IPS-18a (cell line): ENCODE results near the gene LRRC32.

Experiments used
- H3K27ac ChIP-seq: one replicate; pipeline ENCODE4 v1.5.1; 2013; ENCODE audit warnings: low read length
- H3K27me3 ChIP-seq: one replicate; pipeline ENCODE4 v1.6.1; 2013; ENCODE audit warnings: mild to moderate bottlenecking, low read length; ENCODE audit not compliant: control insufficient read depth, insufficient read depth
- H3K36me3 ChIP-seq: one replicate; pipeline ENCODE4 v1.6.1; 2013; ENCODE audit warnings: low read depth, low read length; ENCODE audit not compliant: control insufficient read depth
- H3K4me1 ChIP-seq: one replicate; pipeline ENCODE4 v1.6.1; 2013; ENCODE audit warnings: low read depth, low read length; ENCODE audit not compliant: control insufficient read depth
- H3K4me3 ChIP-seq: one replicate; pipeline ENCODE4 v1.5.1; 2013; ENCODE audit warnings: low read length
- H3K9ac ChIP-seq: one replicate; pipeline ENCODE4 v1.6.1; 2013; ENCODE audit warnings: mild to moderate bottlenecking, low read length, moderate library complexity
- H3K9me3 ChIP-seq: one replicate; pipeline ENCODE4 v1.6.1; 2013; ENCODE audit warnings: low read depth, low read length; ENCODE audit not compliant: control insufficient read depth

LRRC32 gene

GRCh38 chr11:76674517-76675400 is 4.2 kb upstream of the LRRC32 start:
- Histone ChIP-seq H3K36me3 (no peaks in the 10 kb centered on the region), H3K4me3 (no peak overlapping the region), H3K27ac (no peak overlapping the region), H3K9me3 (no peaks in the 10 kb centered on the region), H3K9ac (no peak overlapping the region), H3K27me3 (peaks cover 19% of the 10 kb centered on the region), H3K4me1 (no peaks in the 10 kb centered on the region)

GRCh38 chr11:76673176-76674142 is 2.9 kb upstream of the LRRC32 start:
- Histone ChIP-seq H3K27me3 (peaks cover 26% of the 10 kb centered on the region), H3K9ac (no peak overlapping the region), H3K4me3 (no peak overlapping the region), H3K27ac (no peak overlapping the region), H3K9me3 (no peaks in the 10 kb centered on the region), H3K4me1 (no peaks in the 10 kb centered on the region), H3K36me3 (no peaks in the 10 kb centered on the region)

GRCh38 chr11:76672431-76673175 is 2.1 kb upstream of the LRRC32 start:
- H3K4me1 ChIP-seq = no peaks in the 10 kb centered on the region
- no peak overlapping the region for H3K27ac ChIP-seq
- no peaks in the 10 kb centered on the region for H3K36me3 ChIP-seq
- no peak overlapping the region for H3K9ac ChIP-seq
- H3K9me3 ChIP-seq = no peaks in the 10 kb centered on the region
- no peak overlapping the region for H3K4me3 ChIP-seq
- H3K27me3 ChIP-seq = peaks cover 26% of the 10 kb centered on the region

- Histone ChIP-seq H3K36me3 (no peaks in the 10 kb centered on the region), H3K27me3 (peaks cover 26% of the 10 kb centered on the region), H3K4me1 (no peaks in the 10 kb centered on the region), H3K27ac (no peak overlapping the region), H3K9ac (no peak overlapping the region), H3K4me3 (peak overlapping the region; percentile 50), H3K9me3 (no peaks in the 10 kb centered on the region)
Observed at GRCh38 chr11:76671626-76672309, 1.2 kb upstream of the LRRC32 start.

- H3K9me3 ChIP-seq = no peaks in the 10 kb centered on the region
- H3K27ac ChIP-seq = no peak overlapping the region
- H3K4me1 ChIP-seq = no peaks in the 10 kb centered on the region
- no peaks in the 10 kb centered on the region for H3K36me3 ChIP-seq
- peak overlapping the region; percentile 50 for H3K4me3 ChIP-seq
- H3K27me3 ChIP-seq = peaks cover 26% of the 10 kb centered on the region
- H3K9ac ChIP-seq = no peak overlapping the region
Observed at GRCh38 chr11:76671237-76671592, 668 bp upstream of the LRRC32 start.

- H3K27ac ChIP-seq = no peak overlapping the region
- H3K9me3 ChIP-seq = no peaks in the 10 kb centered on the region
- peaks cover 26% of the 10 kb centered on the region for H3K27me3 ChIP-seq
- H3K36me3 ChIP-seq = no peaks in the 10 kb centered on the region
- no peaks in the 10 kb centered on the region for H3K4me1 ChIP-seq
- no peak overlapping the region for H3K9ac ChIP-seq
- peak overlapping the region; percentile 50 for H3K4me3 ChIP-seq
Observed at GRCh38 chr11:76669901-76670484, 554 bp downstream of the LRRC32 start.

- peaks cover 26% of the 10 kb centered on the region for H3K27me3 ChIP-seq
- no peak overlapping the region for H3K27ac ChIP-seq
- H3K4me1 ChIP-seq = no peaks in the 10 kb centered on the region
- no peaks in the 10 kb centered on the region for H3K9me3 ChIP-seq
- H3K4me3 ChIP-seq = no peak overlapping the region
- no peak overlapping the region for H3K9ac ChIP-seq
- no peaks in the 10 kb centered on the region for H3K36me3 ChIP-seq
Observed at GRCh38 chr11:76668362-76669155, 2.0 kb downstream of the LRRC32 start.

- no peak overlapping the region for H3K4me3 ChIP-seq
- H3K27me3 ChIP-seq = peaks cover 26% of the 10 kb centered on the region
- H3K9me3 ChIP-seq = no peaks in the 10 kb centered on the region
- no peak overlapping the region for H3K9ac ChIP-seq
- H3K4me1 ChIP-seq = no peaks in the 10 kb centered on the region
- H3K27ac ChIP-seq = no peak overlapping the region
- H3K36me3 ChIP-seq = no peaks in the 10 kb centered on the region
Observed at GRCh38 chr11:76667856-76668255, 2.7 kb downstream of the LRRC32 start.

GRCh38 chr11:76667271-76667818 is 3.2 kb downstream of the LRRC32 start:
- Histone ChIP-seq H3K4me1 (no peaks in the 10 kb centered on the region), H3K9ac (no peak overlapping the region), H3K9me3 (no peaks in the 10 kb centered on the region), H3K4me3 (no peak overlapping the region), H3K36me3 (no peaks in the 10 kb centered on the region), H3K27me3 (peaks cover 26% of the 10 kb centered on the region), H3K27ac (no peak overlapping the region)

GRCh38 chr11:76666830-76667229 is 3.7 kb downstream of the LRRC32 start:
- Histone ChIP-seq H3K9ac (no peak overlapping the region), H3K27ac (no peak overlapping the region), H3K27me3 (peaks cover 23% of the 10 kb centered on the region), H3K4me3 (no peak overlapping the region), H3K4me1 (no peaks in the 10 kb centered on the region), H3K36me3 (no peaks in the 10 kb centered on the region), H3K9me3 (no peaks in the 10 kb centered on the region)
